Heart left ventricle (tissue), 16 donors: ENCODE measurements around the gene SHFL. TPM values are rescaled to one million over a fixed set of nuclear protein-coding genes. Genes with fewer than 3 reads are reported as not detected.

Experiments used
- ATAC-seq, 4 donors: fragments of 200-7000 bp; cut with Tn5 transposase; one replicate each; pipeline ENCODE4 v1.9.1; 2020 to 2022; ENCODE audit warnings: moderate library complexity in 4 of 4, mild to moderate bottlenecking in 3 of 4, moderate number of reproducible peaks in 1 of 4
- DNase-seq, 5 donors: peaks; one replicate each; pipeline ENCODE4 v3.0.0-alpha.2; 2020
- H3K27ac ChIP-seq, 12 donors: fragments of 200-600 bp; sonication (generic) in 4 of 12; one replicate each; pipeline versions ENCODE4 v1.5.0 to v1.8.0; 2016 to 2022; ENCODE audit warnings: mild to moderate bottlenecking in 2 of 12
- H3K27me3 ChIP-seq, 9 donors: fragments of 200-600 bp; sonication (generic) in 2 of 9; one replicate each; pipeline versions ENCODE4 v1.5.1 to v1.8.0; 2016 to 2022; ENCODE audit warnings: mild to moderate bottlenecking in 3 of 9
- H3K36me3 ChIP-seq, 9 donors: fragments of 200-600 bp; sonication (generic) in 2 of 9; one replicate each; pipeline versions ENCODE4 v1.5.0 to v1.8.0; 2018 to 2022; ENCODE audit warnings: mild to moderate bottlenecking in 2 of 9
- H3K4me1 ChIP-seq, 12 donors: fragments of 200-600 bp; sonication (generic) in 4 of 12; one replicate each; pipeline versions ENCODE4 v1.5.0 to v1.8.0; 2016 to 2022; ENCODE audit warnings: mild to moderate bottlenecking in 3 of 12
- H3K4me3 ChIP-seq, 12 donors: fragments of 200-600 bp; sonication (generic) in 4 of 12; one replicate each; pipeline versions ENCODE4 v1.5.0 to v1.8.0; 2017 to 2022; ENCODE audit warnings: mild to moderate bottlenecking in 9 of 12, moderate library complexity in 4 of 12
- H3K9me3 ChIP-seq, 12 donors: fragments of 200-600 bp; sonication (generic) in 4 of 12; one replicate each; pipeline versions ENCODE4 v1.5.0 to v1.8.0; 2016 to 2022; ENCODE audit warnings: mild to moderate bottlenecking in 1 of 12
- POLR2A ChIP-seq, 2 donors: fragments of 450-650 bp; IDR thresholded peaks; one replicate each; pipeline ENCODE4 v1.6.1; 2017; ENCODE audit warnings: antibody characterized with exemption in 2 of 2, mild to moderate bottlenecking in 2 of 2, moderate library complexity in 2 of 2
- WGBS, 4 donors: extraction: QIAGEN DNeasy Blood & Tissue Kit in 2 of 4; methylation state at CpG; one replicate each; pipeline versions ENCODE4 v1.1.5 to v1.1.7; 2013 to 2018; 5-methylcytosine and 5-hydroxymethylcytosine counted together
- intact Hi-C, 10 donors: fragments of 100-400 bp; cut with DNase I; formaldehyde crosslinking; loops; one replicate each; pipeline versions ENCODE4 v1.11.1 to v1.14.2; 2022
- polyA plus RNA-seq, 2 donors: library from polyadenylated mRNA; stranded (reverse); fragments of 200-250 nt; gene quantifications; one replicate each; pipeline ENCODE4 v1.2.3, GENCODE V29; 2013
- total RNA-seq, 9 donors: library from RNA; depleted of rRNA in 2 of 9; stranded (reverse); fragments of >200 nt in 2 of 9; fragmentation: NEBNext Ultra II Directional in 3 of 9; extraction: Animal tissue kit (Norgen Biotek cat#: 25700) in 3 of 9; gene quantifications; one replicate each; pipeline versions ENCODE4 v1.1.0 to v1.2.4, GENCODE V29; 2016 to 2023
- TF ChIP-seq, protein P1 (sequence below), 12 donors: fragments of 200-600 bp; sonication (generic) in 4 of 12; IDR thresholded peaks; one replicate each; pipeline versions ENCODE4 v1.5.0 to v1.8.0; 2018 to 2022; ENCODE audit warnings: antibody characterized with exemption in 12 of 12, mild to moderate bottlenecking in 5 of 12
- donor health status: ischemic (EF 13 %, LVEDD 7.1; RV severe dilation, severe dysfunction).
- donor health status: healthy with polysubstance abuse.
- donor health status: DM: no; HTN: yes; CAD: no.
- donor health status: DM: no; HTN: no; CAD: no.
- donor health status: ischemic (EF 25% LVEDD 6.9; RV normal size, moderate dysfunction).
- donor health status: ischemic (EF 25% LVEDD 5.7; RV mildly dilated, moderate dysfunction).
- donor health status: healthy.
- donor health status: DM: yes; HTN: yes; CAD: no.
- donor health status: ischemic (EF 35%, LVEDD 5.7; RV mildly dilated, moderate dysfunction).
- donor health status: nonischemic (EF 11% LVEDD 7.7; RV severe dilation, severe dysfunction).
- donor health status: DM: yes; HTN: yes; CAD: no.
- donor health status: PGD.
- donor health status: ischemic (EF 29% LVEDD 5.4; RV normal size, mild dysfunction).
- donor health status: nonischemic (EF 23%, LVEDD 6.1; RV moderate dilation, normal function).

Gene SHFL
- total and polyA plus RNA-seq, 11 donors: 6.3 to 29.0 (median 8.7) TPM

- Histone ChIP-seq H3K27ac (no peak overlapping the region), H3K4me3 (no peak overlapping the region), H3K9me3 (peaks cover 0 to 10% (median 0%) of the 10 kb centered on the region in 12 donors), H3K36me3 (peaks cover 0 to 48% (median 19%) of the 10 kb centered on the region in 9 donors), H3K27me3 (no peaks in the 10 kb centered on the region), H3K4me1 (peaks cover 0 to 23% (median 10%) of the 10 kb centered on the region in 12 donors)
- ATAC-seq: no peak
- TF ChIP-seq, protein P1, sequence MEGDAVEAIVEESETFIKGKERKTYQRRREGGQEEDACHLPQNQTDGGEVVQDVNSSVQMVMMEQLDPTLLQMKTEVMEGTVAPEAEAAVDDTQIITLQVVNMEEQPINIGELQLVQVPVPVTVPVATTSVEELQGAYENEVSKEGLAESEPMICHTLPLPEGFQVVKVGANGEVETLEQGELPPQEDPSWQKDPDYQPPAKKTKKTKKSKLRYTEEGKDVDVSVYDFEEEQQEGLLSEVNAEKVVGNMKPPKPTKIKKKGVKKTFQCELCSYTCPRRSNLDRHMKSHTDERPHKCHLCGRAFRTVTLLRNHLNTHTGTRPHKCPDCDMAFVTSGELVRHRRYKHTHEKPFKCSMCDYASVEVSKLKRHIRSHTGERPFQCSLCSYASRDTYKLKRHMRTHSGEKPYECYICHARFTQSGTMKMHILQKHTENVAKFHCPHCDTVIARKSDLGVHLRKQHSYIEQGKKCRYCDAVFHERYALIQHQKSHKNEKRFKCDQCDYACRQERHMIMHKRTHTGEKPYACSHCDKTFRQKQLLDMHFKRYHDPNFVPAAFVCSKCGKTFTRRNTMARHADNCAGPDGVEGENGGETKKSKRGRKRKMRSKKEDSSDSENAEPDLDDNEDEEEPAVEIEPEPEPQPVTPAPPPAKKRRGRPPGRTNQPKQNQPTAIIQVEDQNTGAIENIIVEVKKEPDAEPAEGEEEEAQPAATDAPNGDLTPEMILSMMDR (IDR thresholded peaks at IDR 0.05): no peak
- TF ChIP-seq POLR2A (IDR thresholded peaks at IDR 0.05): no peak
- DNase-seq: no peak
- 66 to 85% (median 69%) methylated on average over 13 of the region's 13 CpGs for WGBS, 4 donors
- intact Hi-C loops: no loop called here
Observed at GRCh38 chr19:10091895-10092641, 6.0 kb downstream of the SHFL start.

DNA sequence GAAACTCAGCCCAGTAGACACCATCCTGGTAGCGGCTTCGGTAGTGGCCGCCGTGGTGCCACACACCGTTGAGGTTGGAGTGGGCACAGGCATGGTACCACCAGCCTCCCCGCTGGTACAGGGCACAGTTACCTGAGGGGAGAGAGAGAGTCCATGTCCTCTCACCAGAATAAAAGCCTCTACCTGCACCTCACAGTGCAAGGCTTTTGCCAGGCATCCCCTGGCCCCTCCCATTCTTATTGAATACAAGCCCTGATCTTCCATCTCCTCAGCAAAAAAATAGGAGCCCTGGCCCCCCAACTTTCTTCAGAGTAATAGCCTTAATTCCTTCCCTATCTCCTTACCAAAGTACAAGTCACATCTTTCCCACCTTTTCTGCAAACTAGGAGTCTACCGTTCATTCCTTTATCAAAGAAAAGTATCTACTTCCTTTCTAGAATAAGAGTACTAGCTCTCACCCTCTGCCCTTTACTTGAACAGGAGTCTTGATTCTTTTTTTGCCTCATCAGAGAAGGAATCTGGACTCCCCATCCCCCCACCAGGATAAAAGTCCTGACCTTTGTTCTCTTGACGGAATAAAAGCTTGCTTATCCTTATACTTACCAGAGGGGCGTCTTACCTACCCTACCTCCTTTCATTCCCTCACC is 6.7 kb downstream of the SHFL start:
- H3K4me3 ChIP-seq: no peak overlapping the region
- no peak for DNase-seq
- peaks cover 0 to 17% (median 9%) of the 10 kb centered on the region in 12 donors for H3K4me1 ChIP-seq
- no peaks in the 10 kb centered on the region for H3K27me3 ChIP-seq
- no peak for ATAC-seq
- WGBS, 4 donors: 88 to 94% (median 90%) methylated on average over 3 to 9 of the region's 9 CpGs
- H3K27ac ChIP-seq: no peak overlapping the region
- peaks cover 0 to 48% (median 19%) of the 10 kb centered on the region in 9 donors for H3K36me3 ChIP-seq
- peaks cover 0 to 10% (median 0%) of the 10 kb centered on the region in 12 donors for H3K9me3 ChIP-seq
- no peak for TF ChIP-seq POLR2A (IDR thresholded peaks at IDR 0.05)
- TF ChIP-seq, protein P1 (IDR thresholded peaks at IDR 0.05): no peak
- intact Hi-C loops: no loop called here

DNA sequence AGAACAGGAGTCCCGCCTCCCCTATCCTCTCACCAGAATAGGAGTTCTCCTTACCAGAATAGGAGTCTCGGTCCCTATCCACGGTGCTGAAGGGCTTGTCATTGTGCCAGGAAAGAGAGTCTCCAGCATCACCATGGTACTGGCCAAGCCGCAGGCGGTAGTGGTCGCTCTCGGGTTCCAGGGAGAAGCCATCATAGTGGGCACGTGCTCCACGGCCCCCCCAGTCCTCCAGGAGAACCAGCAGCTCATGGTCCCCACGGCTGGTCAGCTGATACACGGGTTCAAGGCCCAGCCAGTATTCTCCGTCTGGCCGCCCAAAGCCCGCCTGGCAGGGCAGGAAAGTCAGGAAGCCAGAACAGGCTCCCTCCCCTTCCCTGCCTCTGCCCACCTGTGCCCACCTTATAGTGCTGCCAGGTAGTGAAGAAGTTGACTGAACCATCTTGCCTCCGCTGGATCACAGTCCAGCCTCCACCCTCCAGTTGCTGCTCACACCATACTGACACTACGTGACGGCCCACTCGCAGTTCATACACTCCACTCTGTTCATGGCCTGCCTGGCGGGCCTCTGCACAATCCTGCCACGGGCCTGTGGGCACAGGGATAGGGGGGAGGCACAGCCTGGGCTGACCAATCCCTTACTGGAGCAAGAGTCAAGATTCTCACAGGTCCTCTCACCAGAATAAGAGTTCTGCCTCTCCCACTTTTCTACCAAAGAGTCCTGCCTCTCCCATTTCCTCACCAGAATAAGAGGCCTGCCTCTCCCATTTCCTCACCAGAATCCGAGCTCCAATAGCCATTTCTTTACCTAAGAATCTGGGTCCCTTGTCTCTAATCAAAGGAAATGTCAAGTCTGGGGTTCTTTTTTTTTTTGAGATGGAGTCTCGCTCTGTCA is 7.4 kb downstream of the SHFL start:
- 81 to 90% (median 87%) methylated on average over 17 to 22 of the region's 22 CpGs for WGBS, 4 donors
- no peak for ATAC-seq

More for the DNA sequence above, 7.4 kb downstream of the SHFL start:
- DNase-seq: peak in 1 of 5 donors; percentile 65
- Histone ChIP-seq H3K27ac (no peak overlapping the region), H3K4me3 (no peak overlapping the region), H3K9me3 (peaks cover 0 to 10% (median 0%) of the 10 kb centered on the region in 12 donors), H3K4me1 (peaks cover 0 to 17% (median 9%) of the 10 kb centered on the region in 12 donors), H3K36me3 (peaks cover 0 to 48% (median 19%) of the 10 kb centered on the region in 9 donors), H3K27me3 (no peaks in the 10 kb centered on the region)
- intact Hi-C loops: no loop called here
- TF ChIP-seq POLR2A (IDR thresholded peaks at IDR 0.05): no peak
- TF ChIP-seq, protein P1 (IDR thresholded peaks at IDR 0.05): no peak
